K562 (cell line): ENCODE data around the gene TMEM184B. TPM values are rescaled to one million over a fixed set of nuclear protein-coding genes. Genes with fewer than 3 reads are reported as not detected.
A peak's percentile ranks its signal among the peaks of the same experiment; 100 is the strongest.

Experiments used
- BRCA1 ChIP-seq, 2 experiments: fragments of 450-650 bp in 1 of 2; sonication (generic) in 1 of 2; formaldehyde crosslinking in 1 of 2; IDR thresholded peaks; 2 replicates each; pipeline versions ENCODE4 v1.5.0 to v1.6.1; 2017 to 2020; ENCODE audit warnings: mild to moderate bottlenecking in 1 of 2, missing genetic modification reagents in 1 of 2
- BRD4 ChIP-seq: fragments of 200-600 bp; sonication (generic); IDR thresholded peaks from 2 replicates; pipeline ENCODE4 v1.6.1; 2017; ENCODE audit warnings: inconsistent platforms
- CBFA2T2 ChIP-seq: fragments of 450-650 bp; conservative IDR thresholded peaks from 2 replicates; pipeline ENCODE4 v1.6.1; 2017; ENCODE audit warnings: mild to moderate bottlenecking
- CREBBP ChIP-seq: IDR thresholded peaks from one replicate; pipeline ENCODE4 v1.6.1; 2012; ENCODE audit warnings: low read depth, mild to moderate bottlenecking, control low read depth, inconsistent platforms, low read length
- DACH1 ChIP-seq: fragments of 450-650 bp; IDR thresholded peaks from 2 replicates; pipeline ENCODE4 v1.6.1; 2018; ENCODE audit not compliant: partially characterized antibody
- FOXM1 ChIP-seq, 2 experiments: fragments of 450-650 bp in 1 of 2; sonication (generic) in 1 of 2; formaldehyde crosslinking in 1 of 2; IDR thresholded peaks; 2 replicates each; pipeline versions ENCODE4 v1.6.1 to v1.9.0; 2017 to 2022; ENCODE audit warnings: low read depth in 2 of 2, mild to moderate bottlenecking in 2 of 2, missing genetic modification reagents in 1 of 2, moderate library complexity in 1 of 2
- GMEB1 ChIP-seq: fragments of 250-450 bp; sonication (Bioruptor Pico); IDR thresholded peaks from 2 replicates; pipeline ENCODE4 v1.4.0; 2020; ENCODE audit warnings: mild to moderate bottlenecking
- HDAC2 ChIP-seq: fragments of 450-650 bp; IDR thresholded peaks from 2 replicates; pipeline ENCODE4 v1.6.1; 2016; ENCODE audit warnings: mild to moderate bottlenecking
- HDAC6 ChIP-seq: IDR thresholded peaks from 2 replicates; pipeline ENCODE4 v1.6.1; 2012; ENCODE audit warnings: low read depth, mild to moderate bottlenecking, control low read depth, inconsistent platforms, low read length, moderate library complexity
- MYBL2 ChIP-seq, 2 experiments: fragments of 450-650 bp in 1 of 2; sonication (generic) in 1 of 2; formaldehyde crosslinking in 1 of 2; IDR thresholded peaks; 2 replicates each; pipeline versions ENCODE4 v1.6.1 to v1.8.1; 2017 to 2022; ENCODE audit warnings: borderline replicate concordance in 1 of 2, inconsistent platforms in 1 of 2, low read depth in 1 of 2, mild to moderate bottlenecking in 1 of 2, missing genetic modification reagents in 1 of 2, moderate library complexity in 1 of 2
- POLR2AphosphoS2 ChIP-seq: IDR thresholded peaks from 2 replicates; pipeline ENCODE4 v1.6.1; 2012; ENCODE audit warnings: low read length, improper control_type of control experiment
- POLR3A ChIP-seq: IDR thresholded peaks from 2 replicates; pipeline ENCODE4 v1.6.1; 2011; ENCODE audit warnings: borderline replicate concordance, mild to moderate bottlenecking, moderate library complexity; ENCODE audit not compliant: insufficient read length, insufficient read depth; ENCODE audit errors: extremely low read depth
- PPARD ChIP-seq: fragments of 250-450 bp; sonication (Bioruptor Pico); IDR thresholded peaks from 2 replicates; pipeline ENCODE4 v1.8.0; 2022; ENCODE audit warnings: inconsistent platforms, mild to moderate bottlenecking, moderate library complexity
- RAD51 ChIP-seq: fragments of 450-650 bp; IDR thresholded peaks from 2 replicates; pipeline ENCODE4 v1.7.1; 2016; ENCODE audit warnings: low read depth, mild to moderate bottlenecking, borderline replicate concordance
- RUNX1 ChIP-seq: sonication (generic); IDR thresholded peaks from 2 replicates; pipeline ENCODE4 v1.6.1; 2016; ENCODE audit warnings: antibody characterized with exemption, low read depth
- SP2 ChIP-seq: IDR thresholded peaks from 2 replicates; pipeline ENCODE4 v1.6.1; 2011; ENCODE audit warnings: mild to moderate bottlenecking, low read depth, low read length, moderate library complexity; ENCODE audit not compliant: poor library complexity, severe bottlenecking; ENCODE audit errors: extremely low read depth
- TAF7 ChIP-seq: fragments of 450-650 bp; IDR thresholded peaks from 2 replicates; pipeline ENCODE4 v1.6.1; 2016; ENCODE audit warnings: missing genetic modification characterization, missing compliant biosample characterization
- XRCC4 ChIP-seq: IDR thresholded peaks from one replicate; pipeline ENCODE4 v1.6.1; 2011; ENCODE audit not compliant: insufficient read depth, insufficient read length; ENCODE audit errors: extremely low read depth
- ZNF507 ChIP-seq: conservative IDR thresholded peaks from 2 replicates; pipeline ENCODE4 v1.6.1; 2017; ENCODE audit warnings: missing genetic modification characterization, missing compliant biosample characterization
- polyA plus RNA-seq, 8 experiments: library from polyadenylated mRNA; depleted of rRNA in 4 of 8; stranded (reverse) in 5 of 8; unstranded in 3 of 8; fragments of >200 nt; fragmentation: Nextera tagmentation in 2 of 8; fragmentation: Illumina TruSeq in 1 of 8; extraction: Ambion mirVana in 2 of 8; extraction: Trizol in 1 of 8; gene quantifications; 2 replicates each; pipeline versions ENCODE4 v1.2.1 to v1.2.3, GENCODE V29; 2011 to 2014; ENCODE audit warnings: inconsistent platforms in 1 of 8, missing spikeins in 1 of 8
- total RNA-seq, 7 experiments: library from RNA; depleted of rRNA in 6 of 7; stranded (reverse); fragments of >200 nt in 6 of 7; fragmentation: Illumina TruSeq in 2 of 7; extraction: Trizol in 2 of 7; gene quantifications; 2 replicates each; pipeline versions ENCODE4 v1.2.1 to v1.2.3, GENCODE V29; 2011 to 2021; ENCODE audit warnings: low replicate concordance in 1 of 7
- TF ChIP-seq, protein P1 (sequence below): fragments of 250-450 bp; sonication (Bioruptor Pico); IDR thresholded peaks from 2 replicates; pipeline ENCODE4 v1.5.1; 2021; ENCODE audit warnings: mild to moderate bottlenecking
- TF ChIP-seq, protein P2 (sequence below), 3 experiments: IDR thresholded peaks in 2 of 3; conservative IDR thresholded peaks in 1 of 3; 2 replicates each; pipeline ENCODE4 v1.5.1; 2011 to 2012; ENCODE audit warnings: low read length in 3 of 3, mild to moderate bottlenecking in 3 of 3, control low read depth in 2 of 3, improper control_type of control experiment in 1 of 3, inconsistent platforms in 1 of 3, low read depth in 1 of 3, mixed read lengths in 1 of 3, moderate library complexity in 1 of 3; ENCODE audit not compliant: insufficient read depth in 2 of 3
- TF ChIP-seq, protein P3 (sequence below): sonication (generic); formaldehyde crosslinking; IDR thresholded peaks from 2 replicates; pipeline ENCODE4 v1.8.1; 2022; ENCODE audit warnings: missing genetic modification reagents

Gene TMEM184B
- total and polyA plus RNA-seq, 9 of the 15 experiments (the other 6 are each of a cell fraction or from before 2014, with no cell fraction given) = 0.31 to 25.1 (median 6.2) TPM

DNA sequence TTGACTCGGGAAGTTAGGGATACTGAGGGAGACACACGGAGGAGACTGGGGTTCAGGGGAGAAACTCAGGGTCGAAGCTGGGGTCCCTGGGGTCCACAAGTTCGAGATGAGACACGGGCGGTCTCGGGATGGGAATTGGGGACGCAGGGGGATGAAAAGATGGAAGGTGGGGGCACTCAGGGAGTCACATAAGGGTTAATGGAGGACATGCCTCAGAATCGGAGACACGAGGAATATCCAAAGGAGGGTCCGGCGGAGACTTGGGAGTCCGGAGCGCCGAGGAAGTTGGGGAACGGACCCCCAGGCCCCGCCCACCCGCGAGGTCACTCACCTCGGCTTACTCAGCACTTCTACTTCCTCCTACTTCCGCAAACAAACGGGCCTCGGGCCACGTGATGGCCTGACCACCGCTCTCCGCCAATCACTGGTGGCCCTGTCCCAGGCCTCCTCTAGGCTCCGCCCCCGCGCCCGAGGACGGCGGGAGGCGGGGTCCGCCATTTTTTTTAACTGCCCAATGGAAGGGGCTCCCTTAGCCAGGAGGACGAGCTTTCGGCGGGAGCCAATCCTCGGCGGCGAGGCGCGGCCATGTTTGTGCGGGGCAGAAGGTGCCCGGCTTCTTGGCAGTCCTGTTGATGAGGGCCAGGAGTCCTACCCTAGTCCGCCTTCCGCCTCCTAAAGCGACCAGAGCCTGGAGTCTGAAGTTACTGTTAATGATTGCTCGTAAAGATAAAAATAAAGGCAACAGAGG lies 91.2 kb downstream of the TMEM184B start, which contains the start of gene PLA2G6 (continued):
- TF ChIP-seq POLR2AphosphoS2 = no peak
- no peak for TF ChIP-seq CREBBP
- TF ChIP-seq MYBL2 (IDR thresholded peaks at IDR 0.05; ENCODE audit: low read depth) = no peak
- TF ChIP-seq MYBL2 (CRISPR knock-in tag; IDR thresholded peaks at IDR 0.05; ENCODE audit: borderline replicate concordance) = no peak
- TF ChIP-seq HDAC6 = no peak
- TF ChIP-seq PPARD (CRISPR knock-in tag) = no peak
- TF ChIP-seq RUNX1 = no peak
- no peak for TF ChIP-seq DACH1
- no peak for TF ChIP-seq FOXM1 (IDR thresholded peaks at IDR 0.05; ENCODE audit: low read depth)
- no peak for TF ChIP-seq FOXM1 (CRISPR knock-in tag; IDR thresholded peaks at IDR 0.05; ENCODE audit: low read depth)
- TF ChIP-seq, protein P1, sequence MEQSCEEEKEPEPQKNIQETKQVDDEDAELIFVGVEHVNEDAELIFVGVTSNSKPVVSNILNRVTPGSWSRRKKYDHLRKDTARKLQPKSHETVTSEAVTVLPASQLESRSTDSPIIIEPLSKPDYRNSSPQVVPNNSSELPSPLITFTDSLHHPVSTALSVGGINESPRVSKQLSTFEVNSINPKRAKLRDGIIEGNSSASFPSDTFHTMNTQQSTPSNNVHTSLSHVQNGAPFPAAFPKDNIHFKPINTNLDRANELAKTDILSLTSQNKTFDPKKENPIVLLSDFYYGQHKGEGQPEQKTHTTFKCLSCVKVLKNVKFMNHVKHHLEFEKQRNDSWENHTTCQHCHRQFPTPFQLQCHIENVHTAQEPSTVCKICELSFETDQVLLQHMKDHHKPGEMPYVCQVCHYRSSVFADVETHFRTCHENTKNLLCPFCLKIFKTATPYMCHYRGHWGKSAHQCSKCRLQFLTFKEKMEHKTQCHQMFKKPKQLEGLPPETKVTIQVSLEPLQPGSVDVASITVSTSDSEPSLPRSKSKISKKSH = no peak
- no peak for TF ChIP-seq TAF7 (tag)
- no peak for TF ChIP-seq HDAC2
- TF ChIP-seq BRD4 = no peak
- no peak for TF ChIP-seq GMEB1
- no peak for TF ChIP-seq ZNF507
- TF ChIP-seq POLR3A = no peak
- TF ChIP-seq, protein P2, sequence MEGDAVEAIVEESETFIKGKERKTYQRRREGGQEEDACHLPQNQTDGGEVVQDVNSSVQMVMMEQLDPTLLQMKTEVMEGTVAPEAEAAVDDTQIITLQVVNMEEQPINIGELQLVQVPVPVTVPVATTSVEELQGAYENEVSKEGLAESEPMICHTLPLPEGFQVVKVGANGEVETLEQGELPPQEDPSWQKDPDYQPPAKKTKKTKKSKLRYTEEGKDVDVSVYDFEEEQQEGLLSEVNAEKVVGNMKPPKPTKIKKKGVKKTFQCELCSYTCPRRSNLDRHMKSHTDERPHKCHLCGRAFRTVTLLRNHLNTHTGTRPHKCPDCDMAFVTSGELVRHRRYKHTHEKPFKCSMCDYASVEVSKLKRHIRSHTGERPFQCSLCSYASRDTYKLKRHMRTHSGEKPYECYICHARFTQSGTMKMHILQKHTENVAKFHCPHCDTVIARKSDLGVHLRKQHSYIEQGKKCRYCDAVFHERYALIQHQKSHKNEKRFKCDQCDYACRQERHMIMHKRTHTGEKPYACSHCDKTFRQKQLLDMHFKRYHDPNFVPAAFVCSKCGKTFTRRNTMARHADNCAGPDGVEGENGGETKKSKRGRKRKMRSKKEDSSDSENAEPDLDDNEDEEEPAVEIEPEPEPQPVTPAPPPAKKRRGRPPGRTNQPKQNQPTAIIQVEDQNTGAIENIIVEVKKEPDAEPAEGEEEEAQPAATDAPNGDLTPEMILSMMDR (IDR thresholded peaks at IDR 0.05 in 2 of 3, conservative IDR thresholded peaks at IDR 0.05 in 1 of 3; ENCODE audit: insufficient read depth in 2 of 3, low read depth in 1 of 3, low read length in 3 of 3) = no peak
- no peak for TF ChIP-seq BRCA1 (IDR thresholded peaks at IDR 0.05)
- no peak for TF ChIP-seq BRCA1 (CRISPR knock-in tag; IDR thresholded peaks at IDR 0.05)
- TF ChIP-seq CBFA2T2 = peak; percentile 52
- peak; percentile 95 for TF ChIP-seq RAD51
- no peak for TF ChIP-seq XRCC4
- TF ChIP-seq, protein P3, sequence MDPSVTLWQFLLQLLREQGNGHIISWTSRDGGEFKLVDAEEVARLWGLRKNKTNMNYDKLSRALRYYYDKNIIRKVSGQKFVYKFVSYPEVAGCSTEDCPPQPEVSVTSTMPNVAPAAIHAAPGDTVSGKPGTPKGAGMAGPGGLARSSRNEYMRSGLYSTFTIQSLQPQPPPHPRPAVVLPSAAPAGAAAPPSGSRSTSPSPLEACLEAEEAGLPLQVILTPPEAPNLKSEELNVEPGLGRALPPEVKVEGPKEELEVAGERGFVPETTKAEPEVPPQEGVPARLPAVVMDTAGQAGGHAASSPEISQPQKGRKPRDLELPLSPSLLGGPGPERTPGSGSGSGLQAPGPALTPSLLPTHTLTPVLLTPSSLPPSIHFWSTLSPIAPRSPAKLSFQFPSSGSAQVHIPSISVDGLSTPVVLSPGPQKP = no peak
- TF ChIP-seq SP2 = no peak
